HG02943 (cell line): Measurements from ENCODE around the gene SLX1A.
A peak's percentile ranks its signal among the peaks of the same experiment; 100 is the strongest.
"Not testable (repeated sequence)": the region's sequence is repeated elsewhere in the genome, so short reads cannot be mapped to it uniquely, and the experiment has no call there.

Source experiments
- ATAC-seq: cut with Tn5 transposase; IDR thresholded peaks from one replicate; pipeline ENCODE4 v1.9.1; 2021; ENCODE audit warnings: mild to moderate bottlenecking, low read depth, moderate library complexity; ENCODE audit not compliant: unreplicated experiment

The SLX1A gene

DNA sequence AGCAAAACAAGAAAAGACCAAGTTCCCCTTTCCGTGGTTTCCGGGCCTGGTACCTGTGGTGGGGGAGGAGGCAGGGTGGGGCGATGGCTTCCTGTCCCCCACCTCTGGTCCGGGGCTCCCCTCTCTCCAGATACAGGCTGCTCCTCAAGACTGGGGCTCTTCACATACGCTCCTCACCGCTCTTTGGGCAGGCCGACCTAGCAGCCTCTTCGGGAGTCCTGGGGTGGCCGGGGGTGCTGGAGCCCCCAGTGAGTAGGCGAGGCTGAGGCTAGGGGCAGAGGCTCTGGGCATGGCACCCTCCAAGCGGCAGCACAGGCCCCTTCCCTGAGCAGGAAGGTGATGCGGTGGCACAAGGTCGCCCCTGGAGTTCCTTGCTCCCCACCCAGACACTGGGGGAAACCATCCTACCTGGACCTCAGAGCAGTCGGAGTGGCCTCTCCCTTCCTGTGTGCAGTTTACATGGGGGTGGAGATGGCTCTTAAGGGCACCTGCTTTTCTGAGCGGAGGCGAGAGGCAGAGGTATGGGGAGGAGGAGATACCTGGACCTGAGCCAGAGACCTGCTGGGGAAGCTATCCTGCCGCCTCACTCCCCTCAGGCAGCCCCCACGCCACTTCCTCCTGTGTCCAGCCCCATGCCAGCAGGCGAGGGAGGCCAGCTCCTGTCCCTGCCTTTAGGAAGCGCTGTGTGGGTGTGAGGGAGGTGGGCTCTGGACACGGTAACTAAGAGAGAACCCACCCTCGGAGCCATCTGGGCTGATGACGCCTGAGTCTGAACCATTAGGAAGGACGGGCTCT lies 9.4 kb upstream of the SLX1A start:
- peak; percentile 39 for ATAC-seq

DNA sequence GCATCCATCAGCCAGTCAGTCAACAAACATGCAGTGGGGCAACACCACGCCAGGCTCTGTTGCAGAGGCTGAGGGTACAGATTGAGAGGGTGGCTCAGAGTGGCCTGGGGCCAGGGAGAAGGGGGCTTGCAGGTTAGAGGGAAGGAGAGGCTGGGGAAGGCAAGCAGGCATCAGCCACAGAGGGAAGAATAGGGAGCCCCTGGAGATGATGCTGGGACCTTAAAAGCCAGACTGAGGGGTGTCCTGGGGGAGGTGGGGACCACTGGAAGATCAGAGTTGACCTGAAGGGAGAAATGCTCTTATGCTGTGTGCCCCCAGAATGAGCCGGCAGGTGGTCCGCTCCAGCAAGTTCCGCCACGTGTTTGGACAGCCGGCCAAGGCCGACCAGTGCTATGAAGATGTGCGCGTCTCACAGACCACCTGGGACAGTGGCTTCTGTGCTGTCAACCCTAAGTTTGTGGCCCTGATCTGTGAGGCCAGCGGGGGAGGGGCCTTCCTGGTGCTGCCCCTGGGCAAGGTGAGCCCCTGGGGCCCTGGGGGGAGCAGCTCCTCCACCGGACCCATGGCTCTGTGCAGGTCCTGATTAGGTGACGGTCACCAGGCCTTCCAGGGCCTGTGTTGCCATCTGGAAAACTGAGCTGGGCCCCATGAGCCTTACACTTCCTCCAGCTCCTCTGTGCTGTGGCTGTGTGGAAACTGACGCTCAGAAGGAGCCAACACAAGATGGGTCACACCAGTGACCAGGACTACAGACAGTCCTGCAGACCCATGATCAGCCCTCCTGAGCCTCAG lies 8.6 kb upstream of the SLX1A start:
- ATAC-seq: no peak

DNA sequence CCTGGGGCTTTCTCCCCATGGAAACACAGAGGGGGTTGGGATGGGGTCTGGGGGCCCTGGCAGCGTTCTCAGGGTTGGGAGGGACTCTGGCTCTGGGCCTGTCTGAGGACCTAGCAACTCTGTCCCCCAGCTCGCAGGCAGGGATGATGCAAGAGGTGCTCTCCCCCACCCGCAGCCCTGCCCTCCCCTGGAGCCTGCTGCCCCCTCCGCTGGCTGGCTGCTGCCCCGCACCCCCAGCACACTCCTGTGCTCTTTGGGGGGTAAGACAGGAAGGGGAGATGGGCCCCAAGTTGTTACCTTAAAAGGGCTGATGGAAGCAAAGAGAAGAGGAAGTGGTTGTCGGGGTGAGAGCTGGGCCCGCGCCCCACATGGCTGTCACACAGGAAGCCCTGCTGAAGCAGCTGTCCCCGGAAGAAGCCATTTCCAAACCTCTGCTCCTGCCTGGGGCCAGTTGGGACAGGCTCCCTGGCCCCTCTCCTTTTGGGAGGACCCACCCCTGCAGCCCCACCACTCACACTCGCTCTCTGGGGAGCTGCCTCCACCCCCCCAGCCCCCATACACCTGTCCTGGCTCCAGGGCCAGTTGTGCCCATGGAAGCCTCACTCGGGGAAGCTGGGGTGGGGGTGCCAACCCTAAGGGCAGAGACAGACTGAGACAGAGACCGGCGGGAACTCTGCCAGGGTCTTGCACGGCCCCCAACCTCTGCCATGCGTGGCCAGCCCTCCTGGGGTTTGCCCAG lies 7.8 kb upstream of the SLX1A start:
- no peak for ATAC-seq

DNA sequence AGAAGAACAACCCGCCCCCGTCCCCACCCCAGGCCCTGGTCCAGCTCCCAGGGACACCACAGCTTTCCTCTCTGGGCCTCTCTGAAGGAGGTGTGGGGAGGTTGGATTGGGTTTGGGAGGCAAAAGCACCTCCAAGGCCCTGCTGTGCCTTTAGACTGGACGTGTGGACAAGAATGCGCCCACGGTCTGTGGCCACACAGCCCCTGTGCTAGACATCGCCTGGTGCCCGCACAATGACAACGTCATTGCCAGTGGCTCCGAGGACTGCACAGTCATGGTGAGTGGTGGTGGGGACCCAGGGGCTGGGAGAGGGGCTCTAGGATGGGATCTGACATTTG lies 7.3 kb upstream of the SLX1A start:
- no peak for ATAC-seq

DNA sequence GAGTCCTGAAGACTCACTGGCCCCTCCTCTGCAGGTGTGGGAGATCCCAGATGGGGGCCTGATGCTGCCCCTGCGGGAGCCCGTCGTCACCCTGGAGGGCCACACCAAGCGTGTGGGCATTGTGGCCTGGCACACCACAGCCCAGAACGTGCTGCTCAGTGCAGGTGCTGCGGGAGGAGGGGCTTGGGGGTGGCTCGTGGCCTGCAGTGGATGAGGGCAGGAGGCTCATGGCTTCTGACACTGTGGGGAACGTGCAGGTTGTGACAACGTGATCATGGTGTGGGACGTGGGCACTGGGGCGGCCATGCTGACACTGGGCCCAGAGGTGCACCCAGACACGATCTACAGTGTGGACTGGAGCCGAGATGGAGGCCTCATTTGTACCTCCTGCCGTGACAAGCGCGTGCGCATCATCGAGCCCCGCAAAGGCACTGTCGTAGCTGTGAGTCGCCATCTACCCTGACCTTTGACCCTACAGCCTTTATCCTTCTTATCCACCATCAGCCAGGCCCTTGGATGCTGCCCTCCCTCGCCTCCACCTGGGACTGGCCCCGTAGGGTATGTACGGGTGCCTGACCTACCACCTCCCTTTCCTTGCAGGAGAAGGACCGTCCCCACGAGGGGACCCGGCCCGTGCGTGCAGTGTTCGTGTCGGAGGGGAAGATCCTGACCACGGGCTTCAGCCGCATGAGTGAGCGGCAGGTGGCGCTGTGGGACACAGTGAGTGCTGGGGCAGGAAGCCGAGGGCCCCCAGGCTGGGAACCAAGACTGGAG lies 6.7 kb upstream of the SLX1A start:
- no peak for ATAC-seq

DNA sequence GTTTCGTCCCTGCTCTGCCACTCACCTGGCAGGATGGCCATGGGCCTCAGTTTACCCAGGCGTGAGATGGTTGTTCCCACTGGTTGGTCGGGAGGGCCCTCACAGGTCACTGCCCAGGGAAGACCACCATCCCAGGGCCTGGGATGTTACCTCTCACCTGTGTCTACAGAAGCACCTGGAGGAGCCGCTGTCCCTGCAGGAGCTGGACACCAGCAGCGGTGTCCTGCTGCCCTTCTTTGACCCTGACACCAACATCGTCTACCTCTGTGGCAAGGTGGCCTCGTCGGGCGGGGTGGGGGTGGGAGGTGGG lies 6.2 kb upstream of the SLX1A start:
- ATAC-seq: no peak

DNA sequence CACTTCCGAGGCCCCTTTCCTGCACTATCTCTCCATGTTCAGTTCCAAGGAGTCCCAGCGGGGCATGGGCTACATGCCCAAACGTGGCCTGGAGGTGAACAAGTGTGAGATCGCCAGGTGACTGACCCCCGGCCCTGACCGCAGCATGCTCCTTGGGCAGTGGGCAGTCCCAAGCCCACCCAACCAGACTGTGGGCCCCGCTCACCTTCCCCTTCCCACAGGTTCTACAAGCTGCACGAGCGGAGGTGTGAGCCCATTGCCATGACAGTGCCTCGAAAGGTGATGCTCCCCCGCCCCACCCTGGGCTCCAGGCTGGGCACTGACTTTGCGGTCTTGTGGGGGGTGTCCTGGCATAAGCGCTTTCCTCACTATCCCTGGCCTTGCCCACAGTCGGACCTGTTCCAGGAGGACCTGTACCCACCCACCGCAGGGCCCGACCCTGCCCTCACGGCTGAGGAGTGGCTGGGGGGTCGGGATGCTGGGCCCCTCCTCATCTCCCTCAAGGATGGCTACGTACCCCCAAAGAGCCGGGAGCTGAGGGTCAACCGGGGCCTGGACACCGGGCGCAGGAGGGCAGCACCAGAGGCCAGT lies 5.6 kb upstream of the SLX1A start:
- ATAC-seq: no peak

DNA sequence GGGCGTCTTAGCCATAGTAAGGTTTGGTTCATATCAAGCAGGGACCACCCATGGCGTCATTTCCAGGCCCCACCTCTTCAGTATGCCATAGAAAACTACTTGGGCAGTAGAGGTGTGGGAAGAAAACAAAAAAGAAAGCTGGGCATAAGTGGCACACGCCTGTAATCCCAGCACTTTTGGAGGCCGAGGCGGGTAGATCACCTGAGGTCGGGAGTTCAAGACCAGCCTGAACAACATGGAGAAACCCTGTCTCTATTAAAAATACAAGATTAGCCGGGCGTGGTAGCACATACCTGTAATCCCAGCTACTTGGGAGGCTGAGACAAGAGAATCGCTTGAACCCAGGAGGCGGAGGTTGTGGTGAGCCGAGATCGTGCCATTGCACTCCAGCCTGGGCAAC lies 2.5 kb upstream of the SLX1A start:
- not testable (repeated sequence) for ATAC-seq

DNA sequence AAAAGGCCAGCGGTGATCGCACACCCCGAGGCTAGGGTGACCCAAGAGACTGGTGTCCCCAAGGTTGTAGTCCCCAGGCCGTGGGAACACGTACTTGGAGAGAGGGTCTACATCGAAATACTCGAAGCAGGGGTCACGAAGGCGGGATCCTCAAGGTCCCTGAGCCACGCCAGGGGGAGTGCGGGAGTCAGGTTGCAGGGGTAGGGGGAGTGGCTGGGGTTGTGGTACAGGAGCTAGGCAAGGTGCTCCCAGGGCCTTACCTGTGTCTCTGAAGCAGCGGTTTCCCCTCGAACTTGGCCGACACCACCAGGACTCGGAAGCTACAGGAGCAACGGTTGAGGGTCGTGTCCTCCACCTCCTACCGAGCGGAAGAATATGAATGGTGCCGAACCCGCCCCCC lies 577 bp upstream of the SLX1A start:
- ATAC-seq: peak; percentile 17

DNA sequence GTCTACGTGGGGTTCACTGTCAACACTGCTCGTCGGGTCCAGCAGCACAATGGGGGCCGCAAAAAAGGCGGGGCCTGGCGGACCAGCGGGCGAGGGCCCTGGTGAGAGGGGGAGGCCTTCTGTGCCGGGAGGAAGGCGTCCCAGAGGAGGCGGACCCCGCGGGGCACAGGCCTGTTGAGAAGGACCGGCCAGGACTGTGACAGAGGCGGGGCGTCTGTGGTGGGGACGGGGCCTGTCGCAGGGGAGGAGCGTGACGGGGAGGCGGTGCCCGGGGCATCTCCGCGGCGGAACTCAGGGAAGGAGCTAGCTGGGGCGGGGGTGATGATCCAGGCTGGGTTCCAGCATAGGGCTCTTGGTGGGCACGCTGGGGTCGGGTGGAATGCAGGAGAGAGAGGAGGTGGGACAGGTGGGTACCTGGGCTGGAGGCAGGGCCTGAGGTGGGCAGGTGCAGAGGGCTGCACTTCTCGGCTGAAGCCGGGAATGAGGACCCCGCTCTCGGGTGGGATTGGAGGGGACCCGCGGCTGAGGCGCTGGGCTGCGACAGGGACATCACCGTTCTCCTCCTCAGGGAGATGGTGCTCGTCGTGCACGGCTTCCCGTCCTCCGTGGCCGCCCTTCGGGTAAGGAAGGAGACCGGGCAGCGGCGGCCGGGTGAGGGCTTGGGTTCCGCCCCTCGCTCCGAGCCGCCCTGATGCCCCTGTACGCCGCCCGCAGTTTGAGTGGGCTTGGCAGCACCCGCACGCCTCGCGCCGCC lies 674 bp downstream of the SLX1A start:
- ATAC-seq: peak; percentile 64

DNA sequence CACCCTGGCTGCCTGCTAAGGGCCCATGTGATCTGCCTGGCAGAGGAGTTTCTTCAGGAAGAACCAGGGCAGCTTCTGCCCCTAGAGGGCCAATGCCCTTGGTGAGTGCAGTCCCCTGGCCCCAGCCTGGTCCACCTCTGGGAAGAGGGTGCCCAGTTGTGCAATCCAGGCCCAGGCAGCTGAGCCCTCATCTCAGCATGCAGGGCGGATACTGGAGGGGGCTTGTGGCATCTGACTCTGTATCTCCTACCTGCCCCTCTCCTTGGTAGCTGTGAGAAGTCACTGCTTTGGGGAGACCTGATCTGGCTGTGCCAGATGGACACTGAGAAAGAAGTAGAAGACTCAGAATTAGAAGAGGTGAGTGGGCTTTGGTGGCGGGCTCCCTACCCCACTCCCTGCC lies 3.3 kb downstream of the SLX1A start:
- ATAC-seq: not testable (repeated sequence)

DNA sequence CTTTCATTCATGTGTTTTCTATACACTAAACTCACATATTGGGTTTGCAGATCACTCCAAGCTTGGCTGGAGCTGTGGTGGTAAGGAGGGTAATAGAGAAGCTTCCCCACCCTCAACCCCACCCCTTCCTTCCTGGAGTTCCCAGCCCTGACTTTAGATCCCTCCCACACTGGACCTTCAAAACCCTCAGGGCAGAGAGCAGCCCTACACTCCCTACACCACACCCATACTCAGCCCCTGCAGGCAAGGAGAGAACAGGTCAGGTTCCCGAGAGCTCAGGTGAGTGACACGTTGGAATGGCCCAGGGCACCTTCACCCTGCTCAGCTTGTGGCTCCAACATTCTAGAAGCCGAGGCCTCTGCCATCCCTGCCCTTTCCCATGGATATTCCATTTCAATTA lies 5.4 kb downstream of the SLX1A start, which contains the start of gene SULT1A3:
Gene SULT1A3 (plus strand): TSS at position 207 of the 400 bp plus-strand sequence. CDS start 1,474 bp downstream, outside the sequence.
- ATAC-seq: not testable (repeated sequence)

DNA sequence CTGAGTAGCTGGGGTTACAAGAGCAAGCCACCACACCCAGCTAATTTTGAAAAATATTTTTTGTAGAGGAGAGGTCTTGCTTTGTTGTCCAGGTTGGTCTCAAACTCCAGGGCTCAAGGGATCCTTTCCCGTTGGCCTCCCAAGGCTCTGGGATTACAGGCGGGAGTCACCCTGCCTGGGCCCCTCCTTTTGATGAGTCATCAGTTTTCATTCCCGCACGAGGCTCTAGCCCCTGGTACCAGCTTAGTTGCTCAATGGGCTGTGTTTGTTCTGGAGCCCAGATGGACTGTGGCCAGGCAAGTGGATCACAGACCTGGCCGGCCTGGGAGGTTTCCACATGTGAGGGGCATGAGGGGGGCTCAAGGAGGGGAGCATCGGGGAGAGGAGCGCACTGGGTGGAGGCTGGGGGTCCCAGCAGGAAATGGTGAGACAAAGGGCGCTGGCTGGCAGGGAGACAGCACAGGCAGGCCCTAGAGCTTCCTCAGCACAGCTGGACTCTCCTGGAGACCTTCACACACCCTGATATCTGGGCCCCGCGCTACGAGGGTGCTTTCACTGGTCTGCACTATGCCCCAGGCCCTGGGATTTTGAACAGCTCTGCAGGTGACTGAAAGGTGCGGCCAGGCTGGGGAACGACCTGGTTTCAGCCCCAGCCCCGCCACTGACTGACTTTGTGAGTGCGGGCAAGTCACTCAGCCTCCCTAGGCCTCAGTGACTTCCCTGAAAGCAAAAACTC lies 6.1 kb downstream of the SLX1A start:
- not testable (repeated sequence) for ATAC-seq

DNA sequence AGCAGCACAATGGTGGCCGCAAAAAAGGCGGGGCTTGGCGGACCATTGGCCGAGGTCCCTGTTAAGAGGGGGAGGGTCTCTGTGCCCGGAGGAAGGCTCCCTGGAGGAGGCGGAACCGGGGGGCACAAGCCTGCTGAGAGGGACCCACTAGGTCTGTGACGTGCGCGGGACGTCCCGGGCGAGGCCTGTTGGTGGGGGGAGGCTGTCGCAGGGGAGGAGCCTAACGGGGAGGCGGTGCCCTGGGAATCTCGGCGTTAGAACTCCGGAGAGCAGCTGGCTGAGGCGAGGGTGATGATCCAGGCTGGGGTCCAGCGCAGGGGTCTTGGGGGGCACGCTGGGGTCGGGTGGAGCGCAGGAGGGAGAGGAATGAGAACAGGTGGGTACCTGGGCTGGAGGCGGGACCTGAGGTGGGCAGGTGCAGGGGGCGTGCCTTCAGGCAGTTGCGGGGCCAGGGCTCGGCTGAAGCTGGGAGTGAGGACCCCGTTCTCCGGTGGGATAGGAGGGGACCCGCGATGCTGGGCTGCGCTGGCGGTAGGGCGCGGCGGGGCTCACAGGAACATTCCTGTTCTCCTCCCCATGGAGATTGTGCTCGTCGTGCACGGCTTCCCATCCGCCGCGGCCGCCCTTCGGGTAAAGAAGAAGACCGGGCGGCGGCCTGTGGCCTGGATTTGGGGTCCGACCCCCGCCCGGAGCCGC lies 12.0 kb downstream of the SLX1A start:
- not testable (repeated sequence) for ATAC-seq

DNA sequence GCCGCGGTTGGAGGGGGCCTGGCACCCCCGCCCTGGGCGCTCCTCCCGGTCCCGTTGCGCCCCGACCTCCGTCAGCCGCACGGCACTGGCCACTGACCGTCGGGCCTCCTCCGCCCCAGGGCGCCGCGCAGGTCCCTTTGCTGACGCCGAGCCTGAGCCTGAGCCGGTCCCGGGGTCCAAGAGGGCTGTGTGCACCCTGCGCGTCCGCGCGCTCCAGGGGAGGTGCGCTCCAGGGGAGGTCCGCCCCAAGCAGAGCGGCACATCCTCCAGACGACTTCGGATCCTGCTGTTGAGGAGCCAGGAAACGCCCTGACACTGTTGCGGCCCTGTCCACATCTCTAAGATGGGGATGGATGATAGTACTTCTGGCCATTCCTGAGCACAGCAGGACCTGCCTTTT lies 12.6 kb downstream of the SLX1A start:
- ATAC-seq: not testable (repeated sequence)

DNA sequence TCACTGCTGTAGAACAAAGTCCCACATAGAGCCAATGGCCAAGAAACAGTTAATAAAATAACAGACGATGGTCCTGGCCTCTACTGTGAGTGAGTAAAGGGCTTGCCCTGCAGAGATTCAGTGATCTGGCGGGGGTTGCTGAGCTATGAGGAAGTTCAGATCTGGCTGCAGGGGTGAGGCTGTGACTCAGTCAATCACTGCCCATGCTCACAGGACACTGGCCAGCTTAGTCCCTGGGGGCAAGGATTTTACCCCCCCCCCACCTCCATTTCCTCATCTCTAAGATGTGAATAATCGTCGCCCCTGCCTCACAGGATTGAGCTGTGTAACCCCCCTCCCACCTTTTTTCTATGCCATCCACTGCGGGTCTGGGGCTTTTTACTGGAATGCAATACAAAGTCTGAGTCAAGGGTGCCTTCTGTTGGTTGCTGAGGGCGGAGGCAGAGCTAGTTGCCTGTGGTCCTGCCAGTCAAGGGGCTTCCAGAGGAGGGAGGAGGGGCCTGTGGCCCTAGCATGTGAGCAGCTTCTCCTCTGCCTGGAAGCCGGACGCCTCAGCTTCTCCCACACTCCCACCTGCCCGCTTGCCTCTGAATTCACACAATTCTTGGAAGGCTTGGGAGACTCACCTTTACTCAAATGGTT lies 13.5 kb downstream of the SLX1A start:
- ATAC-seq: not testable (repeated sequence)

DNA sequence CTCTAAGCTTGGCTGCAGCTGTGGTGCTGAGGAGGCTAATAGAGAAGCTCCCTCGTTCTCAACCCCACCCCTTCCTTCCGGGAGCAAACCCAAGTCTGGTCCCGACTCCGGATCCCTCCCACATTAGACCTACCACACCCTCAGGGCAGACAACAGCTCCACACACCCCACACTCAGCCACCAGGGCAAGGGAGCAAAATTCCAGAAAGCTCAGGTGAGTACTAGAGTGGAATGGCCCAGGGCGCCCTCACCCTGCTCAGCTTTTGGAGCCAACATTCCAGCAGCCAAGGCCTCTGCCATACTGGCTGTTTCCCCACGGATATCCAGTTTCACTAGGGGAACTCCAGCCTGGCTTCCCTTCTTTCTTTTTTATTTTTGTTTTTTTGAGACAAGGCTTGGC lies 15.4 kb downstream of the SLX1A start:
- ATAC-seq: not testable (repeated sequence)

DNA sequence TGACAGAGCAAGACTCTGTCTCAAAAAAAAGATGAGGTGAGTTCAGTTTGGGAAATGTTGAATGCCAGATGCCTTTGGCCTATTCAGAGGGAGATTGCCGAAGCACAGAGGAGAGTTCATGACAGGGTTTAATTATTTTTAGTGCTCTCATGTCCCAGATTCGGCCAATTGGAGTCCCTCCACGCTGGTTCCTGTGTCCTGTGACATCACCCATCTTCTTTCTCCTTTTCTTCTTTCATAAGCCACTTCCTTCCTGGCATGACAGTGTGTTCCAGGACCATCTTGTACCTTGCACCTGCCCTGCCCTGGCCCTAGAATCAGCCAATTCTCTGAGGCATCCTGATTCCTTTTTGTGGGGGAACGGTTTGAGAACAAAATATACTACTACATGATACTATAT lies 17.7 kb downstream of the SLX1A start:
- ATAC-seq: not testable (repeated sequence)
